HepG2 (cell line): ENCODE data around the gene GPR82. TPM values are rescaled to one million over a fixed set of nuclear protein-coding genes. Genes with fewer than 3 reads are reported as not detected.

ENCODE experiments used
- ARID5B ChIP-seq: IDR thresholded peaks from 2 replicates; pipeline ENCODE4 v1.4.0; 2020; ENCODE audit warnings: mild to moderate bottlenecking, missing genetic modification reagents
- FLYWCH1 ChIP-seq: sonication (generic); formaldehyde crosslinking; IDR thresholded peaks from 2 replicates; pipeline ENCODE4 v1.8.1; 2023; ENCODE audit warnings: mild to moderate bottlenecking, missing genetic modification reagents
- MYC ChIP-seq: sonication (generic); formaldehyde crosslinking; IDR thresholded peaks from 2 replicates; pipeline ENCODE4 v1.9.0; 2021; ENCODE audit warnings: missing genetic modification reagents, borderline replicate concordance
- ZNF432 ChIP-seq: sonication (generic); formaldehyde crosslinking; IDR thresholded peaks from 2 replicates; pipeline ENCODE4 v1.5.0; 2020; ENCODE audit warnings: missing genetic modification reagents, mild to moderate bottlenecking, borderline replicate concordance
- ZNF704 ChIP-seq: sonication (generic); formaldehyde crosslinking; IDR thresholded peaks from 2 replicates; pipeline ENCODE4 v1.8.1; 2023; ENCODE audit warnings: mild to moderate bottlenecking, inconsistent platforms, moderate library complexity, missing genetic modification reagents, borderline replicate concordance
- polyA plus RNA-seq, 8 experiments: library from polyadenylated mRNA; depleted of rRNA in 3 of 8; stranded (reverse) in 7 of 8; unstranded in 1 of 8; fragments of >200 nt; fragmentation: Illumina TruSeq in 4 of 8; extraction: Trizol in 4 of 8; gene quantifications; 2 replicates each; pipeline versions ENCODE4 v1.2.1 to v1.2.3, GENCODE V29; 2011 to 2016; ENCODE audit warnings: low read depth in 4 of 8, missing spikeins in 1 of 8, mixed read lengths in 1 of 8; ENCODE audit not compliant: insufficient read depth in 1 of 8
- small RNA-seq, 3 experiments: library from RNA; depleted of rRNA; stranded (forward); fragments of <200 nt; gene quantifications; one replicate each; pipeline ENCODE3, GENCODE V24; 2012; ENCODE audit warnings: low read depth in 2 of 3, low replicate concordance in 1 of 3; ENCODE audit not compliant: insufficient read length in 3 of 3, insufficient read depth in 2 of 3
- total RNA-seq, 5 experiments: library from RNA; depleted of rRNA; stranded (reverse); fragments of >200 nt; fragmentation: Illumina TruSeq; extraction: Trizol; gene quantifications; 2 replicates each; pipeline ENCODE4 v1.2.3, GENCODE V29; 2016; ENCODE audit warnings: low read depth in 1 of 5

Gene GPR82
- total and polyA plus RNA-seq, 2 of the 13 experiments (the other 11 are each of a cell fraction or from before 2014, with no cell fraction given) = not detected

GRCh38 chrX:41779030-41779564, 55.1 kb downstream of the GPR82 start (continued):
- TF ChIP-seq ARID5B (no peak), MYC (CRISPR knock-in tag) (no peak), ZNF432 (no peak), ZNF704 (CRISPR knock-in tag) (no peak), FLYWCH1 (no peak)

Small RNA genes lying within 50 kb of the gene (small RNA-seq; reads per million reads assigned to genes)
- gene RN7SL144P = 0 reads per million in 3 experiments

Other genes with a start within 250 kb of the GPR82 start
- gene GPR34, start 35.2 kb upstream of the GPR82 start, total RNA-seq (2016; rRNA removed; fragmentation: Illumina TruSeq; extraction: Trizol) = not detected in 2 replicates
- not detected in 2 replicates for gene GPR34, start 35.2 kb upstream of the GPR82 start, polyA plus RNA-seq (2011; rRNA removed)
- 16.0 and 16.1 TPM in 2 replicates for gene CASK, start 199.4 kb downstream of the GPR82 start, total RNA-seq (2016; rRNA removed; fragmentation: Illumina TruSeq; extraction: Trizol)
- gene CASK, start 199.4 kb downstream of the GPR82 start, polyA plus RNA-seq (2011; rRNA removed) = 14.5 and 14.9 TPM in 2 replicates